ENCODE results near the gene UCHL3.

GRCh38 chr13:75556961-75557360, 7.4 kb downstream of the UCHL3 start:
- no peak for TF ChIP-seq POLR2A (IDR thresholded peaks at IDR 0.05)
- TF ChIP-seq, protein P1, sequence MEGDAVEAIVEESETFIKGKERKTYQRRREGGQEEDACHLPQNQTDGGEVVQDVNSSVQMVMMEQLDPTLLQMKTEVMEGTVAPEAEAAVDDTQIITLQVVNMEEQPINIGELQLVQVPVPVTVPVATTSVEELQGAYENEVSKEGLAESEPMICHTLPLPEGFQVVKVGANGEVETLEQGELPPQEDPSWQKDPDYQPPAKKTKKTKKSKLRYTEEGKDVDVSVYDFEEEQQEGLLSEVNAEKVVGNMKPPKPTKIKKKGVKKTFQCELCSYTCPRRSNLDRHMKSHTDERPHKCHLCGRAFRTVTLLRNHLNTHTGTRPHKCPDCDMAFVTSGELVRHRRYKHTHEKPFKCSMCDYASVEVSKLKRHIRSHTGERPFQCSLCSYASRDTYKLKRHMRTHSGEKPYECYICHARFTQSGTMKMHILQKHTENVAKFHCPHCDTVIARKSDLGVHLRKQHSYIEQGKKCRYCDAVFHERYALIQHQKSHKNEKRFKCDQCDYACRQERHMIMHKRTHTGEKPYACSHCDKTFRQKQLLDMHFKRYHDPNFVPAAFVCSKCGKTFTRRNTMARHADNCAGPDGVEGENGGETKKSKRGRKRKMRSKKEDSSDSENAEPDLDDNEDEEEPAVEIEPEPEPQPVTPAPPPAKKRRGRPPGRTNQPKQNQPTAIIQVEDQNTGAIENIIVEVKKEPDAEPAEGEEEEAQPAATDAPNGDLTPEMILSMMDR (IDR thresholded peaks at IDR 0.05), result no peak

Data from lower leg skin (tissue), 3 donors.